Mammary epithelial cell (primary cell): Measurements from ENCODE around the gene PLAAT3.

Experiments
- EZH2 ChIP-seq: IDR thresholded peaks from 2 replicates; pipeline ENCODE4 v1.6.1; 2012; ENCODE audit warnings: low read length, inconsistent platforms, borderline replicate concordance
- TF ChIP-seq, protein P1 (sequence below), 2 donors: IDR thresholded peaks in 1 of 2; conservative IDR thresholded peaks in 1 of 2; 2 replicates each; pipeline ENCODE4 v1.5.1; 2011 to 2012; ENCODE audit warnings: inconsistent platforms in 2 of 2, low read length in 2 of 2, mild to moderate bottlenecking in 2 of 2, control low read depth in 1 of 2, low read depth in 1 of 2; ENCODE audit not compliant: insufficient read depth in 1 of 2; ENCODE audit errors: extremely low read depth in 1 of 2

DNA sequence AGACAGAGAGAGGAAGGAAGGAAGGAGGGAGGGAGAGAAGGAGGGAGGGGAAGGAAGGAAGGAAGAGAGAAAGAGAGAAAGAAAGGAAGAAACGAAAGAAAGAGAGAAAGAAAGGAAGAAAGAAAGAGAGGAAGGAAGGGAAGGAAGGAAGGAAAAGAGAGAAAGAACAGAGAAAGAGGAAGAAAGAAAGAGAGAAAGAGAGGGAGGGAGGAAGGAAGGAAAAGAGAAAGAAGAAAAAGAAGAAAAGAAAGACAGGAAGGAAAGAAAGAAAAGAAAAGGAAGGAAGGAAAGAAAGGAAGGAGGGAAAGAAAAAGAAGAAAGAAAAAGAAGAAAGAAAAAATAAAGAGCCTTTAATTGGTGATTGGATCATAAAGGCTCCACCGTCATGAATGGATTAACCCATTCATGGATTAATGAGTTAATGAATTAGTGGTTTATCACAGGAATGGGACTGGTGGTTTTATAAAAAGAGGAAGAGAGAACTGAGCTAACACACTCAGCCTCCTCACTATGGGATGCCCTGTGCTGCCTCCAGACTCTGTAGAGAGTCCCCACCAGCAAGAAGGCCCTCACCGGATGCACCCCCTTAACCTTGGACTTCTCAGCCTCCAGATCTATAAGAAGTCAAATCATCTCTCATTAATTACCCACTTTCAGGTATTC is 42.1 kb downstream of the PLAAT3 start:
- TF ChIP-seq, protein P1, sequence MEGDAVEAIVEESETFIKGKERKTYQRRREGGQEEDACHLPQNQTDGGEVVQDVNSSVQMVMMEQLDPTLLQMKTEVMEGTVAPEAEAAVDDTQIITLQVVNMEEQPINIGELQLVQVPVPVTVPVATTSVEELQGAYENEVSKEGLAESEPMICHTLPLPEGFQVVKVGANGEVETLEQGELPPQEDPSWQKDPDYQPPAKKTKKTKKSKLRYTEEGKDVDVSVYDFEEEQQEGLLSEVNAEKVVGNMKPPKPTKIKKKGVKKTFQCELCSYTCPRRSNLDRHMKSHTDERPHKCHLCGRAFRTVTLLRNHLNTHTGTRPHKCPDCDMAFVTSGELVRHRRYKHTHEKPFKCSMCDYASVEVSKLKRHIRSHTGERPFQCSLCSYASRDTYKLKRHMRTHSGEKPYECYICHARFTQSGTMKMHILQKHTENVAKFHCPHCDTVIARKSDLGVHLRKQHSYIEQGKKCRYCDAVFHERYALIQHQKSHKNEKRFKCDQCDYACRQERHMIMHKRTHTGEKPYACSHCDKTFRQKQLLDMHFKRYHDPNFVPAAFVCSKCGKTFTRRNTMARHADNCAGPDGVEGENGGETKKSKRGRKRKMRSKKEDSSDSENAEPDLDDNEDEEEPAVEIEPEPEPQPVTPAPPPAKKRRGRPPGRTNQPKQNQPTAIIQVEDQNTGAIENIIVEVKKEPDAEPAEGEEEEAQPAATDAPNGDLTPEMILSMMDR (conservative IDR thresholded peaks at IDR 0.05 in 1 of 2, IDR thresholded peaks at IDR 0.05 in 1 of 2; ENCODE audit: extremely low read depth in 1 of 2, insufficient read depth in 1 of 2, low read depth in 1 of 2, low read length in 2 of 2), result no peak
- TF ChIP-seq EZH2, result no peak
